Measurements from ENCODE around the gene RGS3.

RGS3 gene

GRCh38 chr9:113573959-113574352 is 110.4 kb downstream of the RGS3 start:
- ChIA-PET CTCF (interaction anchor here (1.9 to 2.1 kb wide), 3 partner anchors 17 to 84 kb away, joined by 4 to 7 read pairs (median 7); no protein-coding TSS in a partner anchor), POLR2A (interaction anchor here (1.1 kb wide), 1 partner anchor 13 kb away, joined by 3 read pairs; no protein-coding TSS in a partner anchor)
- H3K27ac ChIP-seq (ENCODE audit: extremely low read depth, low read depth, low read length) = no peak overlapping the region

DNA sequence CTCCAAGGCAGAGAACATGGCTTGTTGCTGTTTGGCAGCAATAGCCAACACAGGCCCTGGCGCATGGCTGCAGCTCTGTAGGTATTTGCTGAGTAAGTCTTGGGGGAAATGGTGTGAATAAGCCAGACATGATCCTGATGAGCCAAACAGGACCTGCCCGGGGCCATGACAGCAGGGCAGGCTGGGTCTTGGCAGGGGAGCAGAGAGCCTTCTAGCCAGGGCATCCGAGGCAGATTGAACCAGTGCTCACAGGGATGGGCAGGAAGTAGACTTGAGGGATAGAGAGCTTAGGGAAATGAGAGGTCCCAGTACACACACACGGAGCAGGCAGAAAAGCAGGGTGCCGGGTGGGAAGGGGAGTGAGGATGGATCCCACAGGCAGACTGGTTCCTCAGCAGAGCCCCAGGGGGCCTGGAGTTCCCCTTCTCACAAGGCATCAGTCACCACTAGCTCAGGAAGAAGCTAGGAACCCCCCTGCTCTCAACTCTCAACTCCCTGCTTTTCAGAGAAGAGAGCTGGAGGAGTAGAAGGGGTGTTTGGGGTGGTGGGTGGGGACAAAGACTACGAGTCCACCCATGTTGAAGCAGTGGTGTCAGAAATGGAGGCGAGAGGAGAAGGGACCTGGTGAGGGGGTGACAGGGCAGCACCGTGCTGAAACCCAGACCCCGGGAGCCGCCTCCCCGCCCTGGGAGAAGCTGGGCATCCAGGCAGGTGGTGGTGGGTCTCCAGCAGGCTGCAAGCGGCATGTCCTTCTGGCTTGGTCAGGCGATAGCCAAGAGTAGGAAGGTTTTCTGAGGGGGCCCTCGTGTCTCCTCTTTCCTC is 111.1 kb downstream of the RGS3 start:
- Histone ChIP-seq H3K36me3 (ENCODE audit: control insufficient read depth in 2 of 2, insufficient read depth in 1 of 2, low read length in 2 of 2) (no peaks in the 10 kb centered on the region), H3K27ac (ENCODE audit: extremely low read depth, low read depth, low read length) (no peak overlapping the region), H3K4me1 (ENCODE audit: control insufficient read depth, insufficient read depth, low read length) (no peaks in the 10 kb centered on the region), H3K4me3 (ENCODE audit: low read depth, low read length) (no peak overlapping the region), H3K9me3 (ENCODE audit: control insufficient read depth, insufficient read depth, low read depth, low read length) (no peaks in the 10 kb centered on the region)
- ChIA-PET POLR2A (interaction anchor here (1.1 kb wide), 1 partner anchor 14 kb away, joined by 3 read pairs; no protein-coding TSS in a partner anchor), CTCF (interaction anchor here (1.4 to 2.1 kb wide), 4 partner anchors 17 to 120 kb away, joined by 3 to 7 read pairs (median 6); no protein-coding TSS in a partner anchor)
- 0 out of 2 replicates have a peak, but pooled peaks have one; percentile 11 for TF ChIP-seq ZIC2 (tag by site-specific recombination; IDR thresholded peaks at IDR 0.05)
- TF ChIP-seq ZSCAN30 (tag by site-specific recombination; IDR thresholded peaks at IDR 0.05) = no peak
- no peak for TF ChIP-seq ZNF24 (tag by site-specific recombination; IDR thresholded peaks at IDR 0.05)

More at GRCh38 chr9:113573959-113574352, 110.4 kb downstream of the RGS3 start:
- no peaks in the 10 kb centered on the region for H3K36me3 ChIP-seq (ENCODE audit: control insufficient read depth in 2 of 2, insufficient read depth in 1 of 2, low read length in 2 of 2)
- TF ChIP-seq, protein P1, sequence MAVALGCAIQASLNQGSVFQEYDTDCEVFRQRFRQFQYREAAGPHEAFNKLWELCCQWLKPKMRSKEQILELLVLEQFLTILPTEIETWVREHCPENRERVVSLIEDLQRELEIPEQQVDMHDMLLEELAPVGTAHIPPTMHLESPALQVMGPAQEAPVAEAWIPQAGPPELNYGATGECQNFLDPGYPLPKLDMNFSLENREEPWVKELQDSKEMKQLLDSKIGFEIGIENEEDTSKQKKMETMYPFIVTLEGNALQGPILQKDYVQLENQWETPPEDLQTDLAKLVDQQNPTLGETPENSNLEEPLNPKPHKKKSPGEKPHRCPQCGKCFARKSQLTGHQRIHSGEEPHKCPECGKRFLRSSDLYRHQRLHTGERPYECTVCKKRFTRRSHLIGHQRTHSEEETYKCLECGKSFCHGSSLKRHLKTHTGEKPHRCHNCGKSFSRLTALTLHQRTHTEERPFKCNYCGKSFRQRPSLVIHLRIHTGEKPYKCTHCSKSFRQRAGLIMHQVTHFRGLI (tag by site-specific recombination; IDR thresholded peaks at IDR 0.05) = no peak
- peak; percentile 90 for TF ChIP-seq ZNF664 (tag by site-specific recombination; IDR thresholded peaks at IDR 0.05)
- H3K9me3 ChIP-seq (ENCODE audit: control insufficient read depth, insufficient read depth, low read depth, low read length) = no peaks in the 10 kb centered on the region
- no peak overlapping the region for H3K4me3 ChIP-seq (ENCODE audit: low read depth, low read length)
- no peaks in the 10 kb centered on the region for H3K4me1 ChIP-seq (ENCODE audit: control insufficient read depth, insufficient read depth, low read length)

- ChIA-PET CTCF (interaction anchor here (0.6 to 3.1 kb wide), 9 partner anchors 12 to 308 kb away, joined by 3 to 25 read pairs (median 6); partner anchors contain the start of genes CDC26 and PRPF4), POLR2A (no interaction called here)
- Histone ChIP-seq H3K9me3 (ENCODE audit: control insufficient read depth, insufficient read depth, low read depth, low read length) (no peaks in the 10 kb centered on the region), H3K36me3 (ENCODE audit: control insufficient read depth in 2 of 2, insufficient read depth in 1 of 2, low read length in 2 of 2) (no peaks in the 10 kb centered on the region), H3K4me3 (ENCODE audit: low read depth, low read length) (no peak overlapping the region), H3K27ac (ENCODE audit: extremely low read depth, low read depth, low read length) (no peak overlapping the region), H3K4me1 (ENCODE audit: control insufficient read depth, insufficient read depth, low read length) (no peaks in the 10 kb centered on the region)
- TF ChIP-seq, protein P2, sequence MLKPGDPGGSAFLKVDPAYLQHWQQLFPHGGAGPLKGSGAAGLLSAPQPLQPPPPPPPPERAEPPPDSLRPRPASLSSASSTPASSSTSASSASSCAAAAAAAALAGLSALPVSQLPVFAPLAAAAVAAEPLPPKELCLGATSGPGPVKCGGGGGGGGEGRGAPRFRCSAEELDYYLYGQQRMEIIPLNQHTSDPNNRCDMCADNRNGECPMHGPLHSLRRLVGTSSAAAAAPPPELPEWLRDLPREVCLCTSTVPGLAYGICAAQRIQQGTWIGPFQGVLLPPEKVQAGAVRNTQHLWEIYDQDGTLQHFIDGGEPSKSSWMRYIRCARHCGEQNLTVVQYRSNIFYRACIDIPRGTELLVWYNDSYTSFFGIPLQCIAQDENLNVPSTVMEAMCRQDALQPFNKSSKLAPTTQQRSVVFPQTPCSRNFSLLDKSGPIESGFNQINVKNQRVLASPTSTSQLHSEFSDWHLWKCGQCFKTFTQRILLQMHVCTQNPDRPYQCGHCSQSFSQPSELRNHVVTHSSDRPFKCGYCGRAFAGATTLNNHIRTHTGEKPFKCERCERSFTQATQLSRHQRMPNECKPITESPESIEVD (tag by site-specific recombination; IDR thresholded peaks at IDR 0.05) = no peak
- TF ChIP-seq ZNF623 (tag by site-specific recombination; IDR thresholded peaks at IDR 0.05) (no peak), KLF10 (tag by site-specific recombination; IDR thresholded peaks at IDR 0.05) (no peak), ZNF169 (tag by site-specific recombination; IDR thresholded peaks at IDR 0.05) (no peak), ZNF513 (tag by site-specific recombination; IDR thresholded peaks at IDR 0.05) (no peak), ZSCAN30 (tag by site-specific recombination; IDR thresholded peaks at IDR 0.05) (no peak), ZNF747 (tag by site-specific recombination; IDR thresholded peaks at IDR 0.05) (no peak)
Measured at GRCh38 chr9:113577525-113578261, 114.2 kb downstream of the RGS3 start.

Data from HEK293 (cell line).